ENCODE measurements around the gene MYRIP. TPM values are rescaled to one million over a fixed set of nuclear protein-coding genes. Genes with fewer than 3 reads are reported as not detected.
"Not testable (repeated sequence)": the region's sequence is repeated elsewhere in the genome, so short reads cannot be mapped to it uniquely, and the experiment has no call there.

The MYRIP gene
- total RNA-seq, 6 donors from 2014 or later = 0.55 to 4.3 (median 2.1) TPM; not detected in 1

DNA sequence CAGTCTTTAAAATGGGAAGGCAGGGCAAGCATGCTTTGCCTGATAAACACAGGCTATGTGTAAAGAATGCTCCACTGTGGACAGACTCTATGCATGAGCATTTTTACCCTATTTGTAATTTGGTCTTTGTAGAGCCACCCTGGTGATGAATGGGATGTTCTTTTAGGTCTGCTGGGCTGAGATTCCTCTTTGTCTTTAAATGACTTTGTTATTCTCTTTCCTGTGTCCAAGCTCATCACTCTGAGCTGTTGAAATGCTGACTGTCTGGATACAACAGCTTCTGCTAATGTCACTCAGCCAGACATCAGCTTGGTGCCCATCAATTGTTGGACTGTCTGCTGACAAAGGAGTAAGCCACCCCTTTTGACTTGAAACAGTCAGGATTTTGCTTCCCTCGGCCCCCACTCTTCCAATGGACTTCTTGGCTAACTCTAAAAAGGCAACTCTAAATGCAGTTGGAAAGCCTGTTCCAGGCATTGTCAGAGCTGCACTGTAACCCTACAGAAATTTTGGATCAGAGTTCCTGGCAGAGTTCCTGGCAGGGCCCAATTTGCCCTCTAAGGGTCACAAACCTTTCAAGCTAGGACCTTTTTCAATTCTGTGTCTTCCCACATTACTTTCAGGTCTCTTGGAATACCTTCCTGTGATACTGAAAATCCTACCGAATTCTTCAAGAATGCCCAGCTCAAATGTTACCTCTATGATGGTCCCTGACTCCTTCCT lies 459.6 kb downstream of the MYRIP start:
- H3K27me3 ChIP-seq = no peaks in the 10 kb centered on the region
- H3K4me3 ChIP-seq = no peak overlapping the region
- no peaks in the 10 kb centered on the region for H3K9me3 ChIP-seq
- no peak overlapping the region for H3K27ac ChIP-seq
- ATAC-seq (ENCODE audit: low FRiP score in 2 of 2) (no peak), DNase-seq (no peak)
- H3K36me3 ChIP-seq = no peaks in the 10 kb centered on the region
- H3K4me1 ChIP-seq = no peaks in the 10 kb centered on the region
- 85 to 100% methylated on average over 2 of the region's 2 CpGs for WGBS, 2 donors
- TF ChIP-seq POLR2A (IDR thresholded peaks at IDR 0.05) = no peak
- TF ChIP-seq, protein P1, sequence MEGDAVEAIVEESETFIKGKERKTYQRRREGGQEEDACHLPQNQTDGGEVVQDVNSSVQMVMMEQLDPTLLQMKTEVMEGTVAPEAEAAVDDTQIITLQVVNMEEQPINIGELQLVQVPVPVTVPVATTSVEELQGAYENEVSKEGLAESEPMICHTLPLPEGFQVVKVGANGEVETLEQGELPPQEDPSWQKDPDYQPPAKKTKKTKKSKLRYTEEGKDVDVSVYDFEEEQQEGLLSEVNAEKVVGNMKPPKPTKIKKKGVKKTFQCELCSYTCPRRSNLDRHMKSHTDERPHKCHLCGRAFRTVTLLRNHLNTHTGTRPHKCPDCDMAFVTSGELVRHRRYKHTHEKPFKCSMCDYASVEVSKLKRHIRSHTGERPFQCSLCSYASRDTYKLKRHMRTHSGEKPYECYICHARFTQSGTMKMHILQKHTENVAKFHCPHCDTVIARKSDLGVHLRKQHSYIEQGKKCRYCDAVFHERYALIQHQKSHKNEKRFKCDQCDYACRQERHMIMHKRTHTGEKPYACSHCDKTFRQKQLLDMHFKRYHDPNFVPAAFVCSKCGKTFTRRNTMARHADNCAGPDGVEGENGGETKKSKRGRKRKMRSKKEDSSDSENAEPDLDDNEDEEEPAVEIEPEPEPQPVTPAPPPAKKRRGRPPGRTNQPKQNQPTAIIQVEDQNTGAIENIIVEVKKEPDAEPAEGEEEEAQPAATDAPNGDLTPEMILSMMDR (IDR thresholded peaks at IDR 0.05) = no peak
- no peak for TF ChIP-seq EP300 (IDR thresholded peaks at IDR 0.05)
- no peak for TF ChIP-seq POLR2AphosphoS5 (IDR thresholded peaks at IDR 0.05)

DNA sequence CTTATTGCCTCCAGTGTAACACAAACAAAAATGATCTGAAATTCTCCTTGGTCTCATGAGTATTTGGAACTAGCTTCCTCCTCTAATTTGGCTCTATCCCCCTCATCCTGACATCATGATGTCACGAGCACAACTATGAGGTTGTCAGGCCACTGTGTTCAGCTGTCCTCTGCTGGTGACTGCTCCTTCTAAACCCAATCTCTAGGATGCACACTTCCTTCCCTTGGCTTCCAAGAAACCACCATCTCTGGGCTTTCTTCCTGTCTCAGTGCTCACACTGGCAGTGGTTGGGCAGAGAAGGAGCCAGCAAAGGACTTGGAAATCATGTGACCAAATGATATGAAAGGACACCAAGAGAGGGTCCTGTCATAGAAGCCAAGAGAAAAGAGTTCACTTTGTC lies 469.4 kb downstream of the MYRIP start:
- DNase-seq (no peak), ATAC-seq (ENCODE audit: low FRiP score in 2 of 2) (no peak)
- TF ChIP-seq, protein P1 (IDR thresholded peaks at IDR 0.05) = no peak
- TF ChIP-seq EP300 (IDR thresholded peaks at IDR 0.05) (no peak), POLR2A (IDR thresholded peaks at IDR 0.05) (no peak), POLR2AphosphoS5 (IDR thresholded peaks at IDR 0.05) (no peak)
- Histone ChIP-seq H3K36me3 (no peaks in the 10 kb centered on the region), H3K4me3 (no peak overlapping the region), H3K4me1 (no peaks in the 10 kb centered on the region), H3K27ac (no peak overlapping the region), H3K9me3 (no peaks in the 10 kb centered on the region), H3K27me3 (no peaks in the 10 kb centered on the region)
- 0 to 4% methylated on average over 1 of the region's 1 CpG for WGBS, 2 donors

DNA sequence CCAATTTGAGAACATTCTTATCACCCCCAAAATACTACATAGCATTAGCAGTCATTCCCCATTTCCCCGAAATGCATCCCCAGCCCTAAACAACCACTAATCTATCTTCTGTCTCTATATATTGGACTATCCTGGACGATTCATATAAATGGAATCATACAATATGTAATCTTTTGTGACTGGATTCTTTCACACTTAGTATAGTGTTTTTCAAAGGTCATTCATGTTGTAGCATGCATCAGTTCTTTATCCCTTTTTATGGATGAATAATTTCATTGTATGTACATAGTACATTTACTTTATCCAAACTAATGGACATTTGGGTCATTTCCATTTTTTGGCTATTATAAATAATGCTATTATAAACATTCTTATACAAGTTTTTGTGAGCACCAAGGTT lies 472.6 kb downstream of the MYRIP start:
- DNase-seq (no peak), ATAC-seq (ENCODE audit: low FRiP score in 2 of 2) (no peak)
- WGBS, 2 donors = 83 to 88% methylated on average over 2 of the region's 2 CpGs
- no peaks in the 10 kb centered on the region for H3K4me1 ChIP-seq
- TF ChIP-seq POLR2AphosphoS5 (IDR thresholded peaks at IDR 0.05) (no peak), POLR2A (IDR thresholded peaks at IDR 0.05) (no peak), EP300 (IDR thresholded peaks at IDR 0.05) (no peak)
- TF ChIP-seq, protein P1 (IDR thresholded peaks at IDR 0.05) = no peak
- no peaks in the 10 kb centered on the region for H3K36me3 ChIP-seq
- H3K27ac ChIP-seq = no peak overlapping the region
- no peak overlapping the region for H3K4me3 ChIP-seq
- no peaks in the 10 kb centered on the region for H3K27me3 ChIP-seq
- H3K9me3 ChIP-seq = no peaks in the 10 kb centered on the region

DNA sequence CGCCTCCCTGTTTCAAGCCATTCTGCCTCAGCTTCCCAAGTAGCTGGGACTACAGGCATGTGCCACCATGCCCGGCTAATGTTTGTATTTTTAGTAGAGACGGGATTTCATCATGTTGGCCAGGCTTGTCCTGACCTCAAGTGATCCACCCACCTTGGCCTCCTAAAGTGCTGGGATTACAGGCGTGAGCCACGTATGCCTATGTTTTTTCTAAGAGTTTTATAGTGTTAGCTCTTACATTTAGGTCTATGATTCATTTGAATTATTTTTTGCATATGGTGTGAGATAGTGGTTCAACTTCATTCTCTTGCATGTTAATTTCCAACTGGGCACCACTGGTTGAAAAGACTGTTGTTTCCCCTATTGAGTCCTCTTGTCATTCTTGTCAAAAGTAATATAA lies 473.6 kb downstream of the MYRIP start:
- not testable (repeated sequence) for H3K36me3 ChIP-seq; H3K27ac ChIP-seq; H3K4me3 ChIP-seq; H3K27me3 ChIP-seq; ATAC-seq (ENCODE audit: low FRiP score in 2 of 2); H3K9me3 ChIP-seq; H3K4me1 ChIP-seq; DNase-seq
- WGBS, 2 donors = 95 to 96% methylated on average over 5 of the region's 5 CpGs

DNA sequence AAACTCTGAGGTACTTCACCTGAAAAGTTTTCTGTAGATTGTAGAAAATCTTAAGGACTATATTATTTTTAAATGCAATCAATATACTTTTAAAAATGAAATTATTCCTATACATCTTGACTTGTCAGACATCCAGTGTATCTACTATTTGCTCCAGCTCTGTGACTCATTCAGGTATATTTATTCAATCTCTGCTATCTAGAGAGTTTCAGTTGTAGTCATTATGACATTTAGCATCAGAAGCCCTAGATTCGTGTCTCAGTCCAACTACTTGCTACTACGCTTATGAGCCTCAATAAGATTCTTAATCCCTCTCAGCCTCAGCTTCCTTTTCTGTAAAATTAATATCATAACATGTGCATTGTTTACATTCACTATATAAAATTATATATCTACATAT lies 477.8 kb downstream of the MYRIP start:
- ATAC-seq (ENCODE audit: low FRiP score in 2 of 2) (no peak), DNase-seq (no peak)
- TF ChIP-seq POLR2AphosphoS5 (IDR thresholded peaks at IDR 0.05) (no peak), POLR2A (IDR thresholded peaks at IDR 0.05) (no peak), EP300 (IDR thresholded peaks at IDR 0.05) (no peak)
- TF ChIP-seq, protein P1 (IDR thresholded peaks at IDR 0.05) = no peak
- WGBS, 2 donors = 85 to 88% methylated on average over 2 of the region's 2 CpGs
- Histone ChIP-seq H3K36me3 (no peaks in the 10 kb centered on the region), H3K27ac (no peak overlapping the region), H3K4me3 (no peak overlapping the region), H3K27me3 (no peaks in the 10 kb centered on the region), H3K9me3 (no peaks in the 10 kb centered on the region), H3K4me1 (no peaks in the 10 kb centered on the region)
